Measurements from ENCODE around the gene CDC5L. TPM values are rescaled to one million over a fixed set of nuclear protein-coding genes. Genes with fewer than 3 reads are reported as not detected.

The CDC5L gene
- polyA plus RNA-seq, 3 donors: 44.2 to 49.2 (median 45.5) TPM

GRCh38 chr6:44494011-44494501, 106.5 kb downstream of the CDC5L start:
- no peak for DNase-seq (ENCODE audit: low read depth in 3 of 3, low spot score in 2 of 3)

GRCh38 chr6:44495036-44495901, 107.8 kb downstream of the CDC5L start:
- no peak for DNase-seq (ENCODE audit: low read depth in 3 of 3, low spot score in 2 of 3)

GRCh38 chr6:44496665-44497369, 109.3 kb downstream of the CDC5L start:
- DNase-seq (ENCODE audit: low read depth in 3 of 3, low spot score in 2 of 3): no peak

DNA sequence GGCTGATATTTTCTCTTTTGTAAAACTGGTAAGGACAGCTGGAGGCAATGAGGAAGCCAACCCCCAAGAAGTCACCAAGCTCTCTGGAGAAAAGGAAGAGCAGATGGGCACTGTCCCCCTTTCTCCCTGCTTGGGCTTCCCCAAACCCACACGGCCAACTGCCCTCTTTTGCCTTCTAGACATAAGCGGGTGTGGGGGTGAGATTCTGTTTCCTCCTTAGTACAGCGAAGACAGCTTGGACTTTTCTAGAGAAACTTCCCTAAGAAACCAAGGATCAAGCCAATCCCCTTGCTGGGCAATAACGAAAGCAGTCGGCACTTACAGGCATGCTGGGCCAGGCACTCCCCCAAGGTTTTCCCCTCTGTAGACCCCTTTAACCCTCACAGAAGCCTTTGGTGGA, 110.3 kb downstream of the CDC5L start:
- no peak for DNase-seq (ENCODE audit: low read depth in 3 of 3, low spot score in 2 of 3)

DNA sequence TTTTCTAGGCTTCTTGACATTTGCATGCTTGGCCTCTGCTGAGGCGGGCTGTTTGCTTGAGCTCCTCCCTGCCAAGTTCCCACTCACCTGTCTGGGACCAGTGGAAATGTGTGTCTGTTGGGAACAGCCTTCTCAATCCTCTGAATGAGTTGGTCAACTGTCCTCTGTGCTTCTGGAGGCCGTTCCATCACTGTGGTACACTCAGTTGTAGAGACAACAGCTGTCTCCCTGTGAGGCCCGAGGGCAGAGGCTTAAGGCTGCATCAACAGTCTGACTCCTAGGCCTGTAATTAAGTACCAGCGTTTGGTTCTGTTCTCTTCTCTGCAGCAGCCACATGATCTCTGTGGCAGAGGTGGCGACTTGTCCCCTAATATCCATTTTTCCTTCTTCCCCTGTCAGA, 110.9 kb downstream of the CDC5L start:
- no peak for DNase-seq (ENCODE audit: low read depth in 3 of 3, low spot score in 2 of 3)

GRCh38 chr6:44499609-44500008, 112.1 kb downstream of the CDC5L start:
- DNase-seq (ENCODE audit: low read depth in 3 of 3, low spot score in 2 of 3): no peak

Other genes with a start within 250 kb of the CDC5L start
- gene CAPN11, start 228.9 kb upstream of the CDC5L start, polyA plus RNA-seq (ENCODE audit: insufficient read length in 3 of 3): under 1 TPM; 0.12 to 0.24 (median 0.17) TPM
- under 1 TPM; 0.42 to 0.85 (median 0.65) TPM for gene MYMX, start 170.8 kb upstream of the CDC5L start, polyA plus RNA-seq (ENCODE audit: insufficient read length in 3 of 3)
- gene SLC29A1, start 164.1 kb upstream of the CDC5L start, polyA plus RNA-seq (ENCODE audit: insufficient read length in 3 of 3): 10 to 100 TPM; 33.0 to 34.2 (median 33.0) TPM
- gene HSP90AB1, start 140.6 kb upstream of the CDC5L start, polyA plus RNA-seq (ENCODE audit: insufficient read length in 3 of 3): 1,000 to 10,000 TPM; 1,281 to 1,316 (median 1,306) TPM
- 10 to 100 TPM; 51.7 to 59.3 (median 56.5) TPM for gene SLC35B2, start 130.2 kb upstream of the CDC5L start, polyA plus RNA-seq (ENCODE audit: insufficient read length in 3 of 3)
- gene NFKBIE, start 122.2 kb upstream of the CDC5L start, polyA plus RNA-seq (ENCODE audit: insufficient read length in 3 of 3): 10 to 100 TPM; 10.6 to 11.7 (median 11.6) TPM
- gene TMEM151B, start 117.3 kb upstream of the CDC5L start, polyA plus RNA-seq (ENCODE audit: insufficient read length in 3 of 3): under 1 TPM; 0.42 to 0.62 (median 0.60) TPM
- gene AARS2, start 74.4 kb upstream of the CDC5L start, polyA plus RNA-seq (ENCODE audit: insufficient read length in 3 of 3): 10 to 100 TPM; 12.1 to 14.7 (median 12.4) TPM
- not detected for gene SPATS1, start 45.1 kb upstream of the CDC5L start, polyA plus RNA-seq (ENCODE audit: insufficient read length in 3 of 3)